Activated T-cell treated with anti-CD3 and anti-CD28 coated beads, Interleukin-2, amount 50 U/mL, for 24 hours (primary cell): ENCODE results near the gene MASP1.
"Not testable (repeated sequence)": the region's sequence is repeated elsewhere in the genome, so short reads cannot be mapped to it uniquely, and the experiment has no call there.

ENCODE experiments used
- DNase-seq: peaks from one replicate; pipeline ENCODE4 v3.0.0-alpha.2; 2020
- H3K27ac Mint-ChIP-seq: 2 replicates; pipeline ENCODE4 v1.8.0; 2020; ENCODE audit warnings: mild to moderate bottlenecking, mixed read lengths
- H3K27me3 Mint-ChIP-seq: 2 replicates; pipeline ENCODE4 v1.8.0; 2020; ENCODE audit warnings: mixed read lengths
- H3K36me3 Mint-ChIP-seq: 2 replicates; pipeline ENCODE4 v1.8.0; 2020; ENCODE audit warnings: low read depth, mixed read lengths
- H3K4me1 Mint-ChIP-seq: 2 replicates; pipeline ENCODE4 v1.8.0; 2020; ENCODE audit warnings: low read depth, mixed read lengths
- H3K4me3 Mint-ChIP-seq: 2 replicates; pipeline ENCODE4 v1.8.0; 2020; ENCODE audit warnings: mild to moderate bottlenecking, moderate library complexity, mixed read lengths
- H3K9me3 Mint-ChIP-seq: 2 replicates; pipeline ENCODE4 v1.8.0; 2020; ENCODE audit warnings: mixed read lengths

MASP1 gene

GRCh38 chr3:187210545-187211327 lies 80.8 kb downstream of the MASP1 start:
- Mint-ChIP-seq H3K4me3 (no peak overlapping the region), H3K36me3 (no peaks in the 10 kb centered on the region), H3K27me3 (peaks cover 3% of the 10 kb centered on the region), H3K4me1 (no peaks in the 10 kb centered on the region), H3K27ac (no peak overlapping the region), H3K9me3 (no peaks in the 10 kb centered on the region)
- no peak for DNase-seq

GRCh38 chr3:187210091-187210490 lies 81.4 kb downstream of the MASP1 start:
- Mint-ChIP-seq H3K4me1 (no peaks in the 10 kb centered on the region), H3K27me3 (peaks cover 6% of the 10 kb centered on the region), H3K4me3 (no peak overlapping the region), H3K27ac (no peak overlapping the region), H3K36me3 (no peaks in the 10 kb centered on the region), H3K9me3 (no peaks in the 10 kb centered on the region)
- no peak for DNase-seq

GRCh38 chr3:187209491-187209890 lies 82.0 kb downstream of the MASP1 start:
- no peaks in the 10 kb centered on the region for H3K9me3 Mint-ChIP-seq
- DNase-seq, result no peak
- peaks cover 10% of the 10 kb centered on the region for H3K27me3 Mint-ChIP-seq
- no peak overlapping the region for H3K4me3 Mint-ChIP-seq
- H3K36me3 Mint-ChIP-seq, result no peaks in the 10 kb centered on the region
- no peaks in the 10 kb centered on the region for H3K4me1 Mint-ChIP-seq
- no peak overlapping the region for H3K27ac Mint-ChIP-seq

- H3K27me3 Mint-ChIP-seq, result peaks cover 12% of the 10 kb centered on the region
- no peak overlapping the region for H3K4me3 Mint-ChIP-seq
- no peak for DNase-seq
- H3K4me1 Mint-ChIP-seq, result no peaks in the 10 kb centered on the region
- H3K9me3 Mint-ChIP-seq, result no peaks in the 10 kb centered on the region
- H3K27ac Mint-ChIP-seq, result no peak overlapping the region
- no peaks in the 10 kb centered on the region for H3K36me3 Mint-ChIP-seq
These were observed 83.4 kb downstream of the MASP1 start for GRCh38 chr3:187208159-187208558.

- H3K36me3 Mint-ChIP-seq, result no peaks in the 10 kb centered on the region
- DNase-seq, result no peak
- no peak overlapping the region for H3K4me3 Mint-ChIP-seq
- H3K27me3 Mint-ChIP-seq, result peaks cover 12% of the 10 kb centered on the region
- no peak overlapping the region for H3K27ac Mint-ChIP-seq
- H3K4me1 Mint-ChIP-seq, result no peaks in the 10 kb centered on the region
- no peaks in the 10 kb centered on the region for H3K9me3 Mint-ChIP-seq
These were observed 83.9 kb downstream of the MASP1 start for GRCh38 chr3:187207624-187208023.

- no peaks in the 10 kb centered on the region for H3K4me1 Mint-ChIP-seq
- H3K27ac Mint-ChIP-seq, result no peak overlapping the region
- no peak overlapping the region for H3K4me3 Mint-ChIP-seq
- DNase-seq, result no peak
- no peaks in the 10 kb centered on the region for H3K36me3 Mint-ChIP-seq
- no peaks in the 10 kb centered on the region for H3K9me3 Mint-ChIP-seq
- peaks cover 12% of the 10 kb centered on the region for H3K27me3 Mint-ChIP-seq
These were observed 84.5 kb downstream of the MASP1 start for GRCh38 chr3:187207062-187207461.

- H3K27ac Mint-ChIP-seq, result no peak overlapping the region
- no peaks in the 10 kb centered on the region for H3K9me3 Mint-ChIP-seq
- H3K4me3 Mint-ChIP-seq, result no peak overlapping the region
- no peak for DNase-seq
- no peaks in the 10 kb centered on the region for H3K36me3 Mint-ChIP-seq
- no peaks in the 10 kb centered on the region for H3K4me1 Mint-ChIP-seq
- H3K27me3 Mint-ChIP-seq, result peaks cover 12% of the 10 kb centered on the region
These were observed 85.9 kb downstream of the MASP1 start for GRCh38 chr3:187205683-187206082.

GRCh38 chr3:187199463-187200050 lies 92.0 kb downstream of the MASP1 start:
- H3K4me1 Mint-ChIP-seq, H3K9me3 Mint-ChIP-seq, DNase-seq, H3K27me3 Mint-ChIP-seq, H3K4me3 Mint-ChIP-seq, H3K36me3 Mint-ChIP-seq, H3K27ac Mint-ChIP-seq: not testable (repeated sequence)

- no peaks in the 10 kb centered on the region for H3K4me1 Mint-ChIP-seq
- no peak overlapping the region for H3K4me3 Mint-ChIP-seq
- no peaks in the 10 kb centered on the region for H3K9me3 Mint-ChIP-seq
- no peak for DNase-seq
- no peak overlapping the region for H3K27ac Mint-ChIP-seq
- peaks cover 12% of the 10 kb centered on the region for H3K27me3 Mint-ChIP-seq
- no peaks in the 10 kb centered on the region for H3K36me3 Mint-ChIP-seq
These were observed 93.0 kb downstream of the MASP1 start for GRCh38 chr3:187198490-187198889.

GRCh38 chr3:187197335-187197649 lies 94.2 kb downstream of the MASP1 start, which contains the start of gene RTP1:
TSS of gene RTP1 (plus strand) at chr3:187197486. CDS start at chr3:187197516, 30 bp downstream.
- Mint-ChIP-seq H3K4me1 (no peaks in the 10 kb centered on the region), H3K9me3 (no peaks in the 10 kb centered on the region), H3K36me3 (no peaks in the 10 kb centered on the region), H3K27me3 (peaks cover 17% of the 10 kb centered on the region), H3K27ac (no peak within 1 kb of the TSS), H3K4me3 (no peak within 1 kb of the TSS)
- DNase-seq, result no peak

- no peaks in the 10 kb centered on the region for H3K9me3 Mint-ChIP-seq
- H3K4me1 Mint-ChIP-seq, result no peaks in the 10 kb centered on the region
- DNase-seq, result no peak
- no peaks in the 10 kb centered on the region for H3K36me3 Mint-ChIP-seq
- no peak overlapping the region for H3K27ac Mint-ChIP-seq
- H3K27me3 Mint-ChIP-seq, result peaks cover 20% of the 10 kb centered on the region
- H3K4me3 Mint-ChIP-seq, result no peak overlapping the region
These were observed 94.8 kb downstream of the MASP1 start for GRCh38 chr3:187196573-187197334.

- no peak for DNase-seq
- H3K9me3 Mint-ChIP-seq, result no peaks in the 10 kb centered on the region
- H3K4me1 Mint-ChIP-seq, result no peaks in the 10 kb centered on the region
- no peaks in the 10 kb centered on the region for H3K36me3 Mint-ChIP-seq
- H3K4me3 Mint-ChIP-seq, result no peak overlapping the region
- H3K27me3 Mint-ChIP-seq, result peaks cover 43% of the 10 kb centered on the region
- no peak overlapping the region for H3K27ac Mint-ChIP-seq
These were observed 98.4 kb downstream of the MASP1 start for GRCh38 chr3:187193181-187193580.

GRCh38 chr3:187191271-187191670 lies 100.3 kb downstream of the MASP1 start:
- H3K27me3 Mint-ChIP-seq, result peaks cover 45% of the 10 kb centered on the region
- H3K36me3 Mint-ChIP-seq, result no peaks in the 10 kb centered on the region
- H3K4me1 Mint-ChIP-seq, result no peaks in the 10 kb centered on the region
- H3K27ac Mint-ChIP-seq, result no peak overlapping the region
- H3K9me3 Mint-ChIP-seq, result no peaks in the 10 kb centered on the region
- no peak overlapping the region for H3K4me3 Mint-ChIP-seq
- DNase-seq, result no peak

- Mint-ChIP-seq H3K27me3 (peaks cover 38% of the 10 kb centered on the region), H3K36me3 (no peaks in the 10 kb centered on the region), H3K9me3 (no peaks in the 10 kb centered on the region), H3K4me3 (no peak overlapping the region), H3K4me1 (no peaks in the 10 kb centered on the region), H3K27ac (no peak overlapping the region)
- DNase-seq, result no peak
These were observed 102.6 kb downstream of the MASP1 start for GRCh38 chr3:187188931-187189330.

GRCh38 chr3:187186801-187187421 lies 104.6 kb downstream of the MASP1 start:
- Mint-ChIP-seq H3K4me1 (no peaks in the 10 kb centered on the region), H3K36me3 (no peaks in the 10 kb centered on the region), H3K27ac (no peak overlapping the region), H3K27me3 (peaks cover 33% of the 10 kb centered on the region), H3K4me3 (no peak overlapping the region), H3K9me3 (no peaks in the 10 kb centered on the region)
- DNase-seq, result no peak
